CD1c-positive myeloid dendritic cell (primary cell): ENCODE results near the gene NOL8.

Source experiments
- DNase-seq: peaks from one replicate; pipeline ENCODE4 v3.0.0-alpha.2; 2016; ENCODE audit errors: extremely low spot score

The NOL8 gene

GRCh38 chr9:92312887-92313623 lies 12.1 kb downstream of the NOL8 start:
- no peak for DNase-seq

- DNase-seq = no peak
These were observed 14.6 kb downstream of the NOL8 start for GRCh38 chr9:92310562-92310961.

GRCh38 chr9:92308893-92309292 lies 16.3 kb downstream of the NOL8 start:
- no peak for DNase-seq

- DNase-seq = no peak
These were observed 24.2 kb downstream of the NOL8 start for GRCh38 chr9:92300936-92301335.

GRCh38 chr9:92299116-92299515 lies 26.0 kb downstream of the NOL8 start:
- DNase-seq = peak; percentile 3

- no peak for DNase-seq
These were observed 27.1 kb downstream of the NOL8 start for GRCh38 chr9:92298036-92298435.

GRCh38 chr9:92297611-92298010 lies 27.5 kb downstream of the NOL8 start:
- no peak for DNase-seq

GRCh38 chr9:92295827-92296258 lies 29.3 kb downstream of the NOL8 start:
- no peak for DNase-seq

GRCh38 chr9:92295240-92295790 lies 29.8 kb downstream of the NOL8 start:
- no peak for DNase-seq

GRCh38 chr9:92294297-92294676 lies 30.9 kb downstream of the NOL8 start:
- DNase-seq = no peak

- peak; percentile 100 for DNase-seq
These were observed 31.5 kb downstream of the NOL8 start, which contains the start of gene IARS1 for GRCh38 chr9:92293452-92294296. Gene IARS1 (minus strand): TSS chr9:92293697. CDS start chr9:92289419, 4,278 bp downstream.

- no peak for DNase-seq
These were observed 32.1 kb downstream of the NOL8 start for GRCh38 chr9:92293075-92293354.

- peak; percentile 62 for DNase-seq
These were observed 32.6 kb downstream of the NOL8 start for GRCh38 chr9:92292338-92293074.

GRCh38 chr9:92291577-92291976 lies 33.6 kb downstream of the NOL8 start:
- DNase-seq = no peak

- DNase-seq = no peak
These were observed 34.2 kb downstream of the NOL8 start for GRCh38 chr9:92290785-92291429.

- no peak for DNase-seq
These were observed 35.3 kb downstream of the NOL8 start for GRCh38 chr9:92289708-92290390.

- no peak for DNase-seq
These were observed 45.8 kb downstream of the NOL8 start for GRCh38 chr9:92279302-92279701.

GRCh38 chr9:92278110-92278509 lies 47.0 kb downstream of the NOL8 start:
- DNase-seq = no peak

GRCh38 chr9:92276331-92277032 lies 48.7 kb downstream of the NOL8 start:
- no peak for DNase-seq

- no peak for DNase-seq
These were observed 49.6 kb downstream of the NOL8 start for GRCh38 chr9:92275541-92275940.
